Dendritic cell treated with granulocyte-macrophage colony-stimulating factor and Interleukin-4, amounts not matched to agents 40 ng/mL and 50 ng/mL, for 4 days (primary cell): Measurements from ENCODE around the gene TBL3.

Experiments
- H3K27ac Mint-ChIP-seq: one replicate; pipeline ENCODE4 v1.8.0; 2022; ENCODE audit warnings: mild to moderate bottlenecking, mixed read lengths
- H3K27me3 Mint-ChIP-seq: one replicate; pipeline ENCODE4 v1.8.0; 2022; ENCODE audit warnings: mild to moderate bottlenecking, mixed read lengths
- H3K36me3 Mint-ChIP-seq: one replicate; pipeline ENCODE4 v1.8.0; 2022; ENCODE audit warnings: low read depth, mixed read lengths
- H3K4me1 Mint-ChIP-seq: one replicate; pipeline ENCODE4 v1.8.0; 2022; ENCODE audit warnings: low read depth, mixed read lengths
- H3K4me3 Mint-ChIP-seq: one replicate; pipeline ENCODE4 v1.8.0; 2022; ENCODE audit warnings: mild to moderate bottlenecking, moderate library complexity, mixed read lengths
- H3K9me3 Mint-ChIP-seq: one replicate; pipeline ENCODE4 v1.8.0; 2022; ENCODE audit warnings: mixed read lengths
- intact Hi-C: fragments of 100-400 bp; cut with micrococcal nuclease; formaldehyde crosslinking; loops from one replicate; pipeline ENCODE4 v1.15.0; 2022

The TBL3 gene

GRCh38 chr16:1989209-1990100 lies 17.6 kb downstream of the TBL3 start, which contains the start of gene SYNGR3:
SYNGR3 (plus strand) TSS chr16:1989970; CDS start chr16:1990103, 133 bp downstream.
- Mint-ChIP-seq H3K27me3 (peaks cover 52% of the 10 kb centered on the region), H3K4me3 (peak within 1 kb of the TSS; percentile 40), H3K27ac (peak within 1 kb of the TSS; percentile 43), H3K9me3 (no peaks in the 10 kb centered on the region), H3K36me3 (peaks cover 29% of the 10 kb centered on the region), H3K4me1 (peaks cover 40% of the 10 kb centered on the region)
- intact Hi-C loops = no loop called here

- H3K4me1 Mint-ChIP-seq = peaks cover 34% of the 10 kb centered on the region
- no peaks in the 10 kb centered on the region for H3K9me3 Mint-ChIP-seq
- peaks cover 52% of the 10 kb centered on the region for H3K27me3 Mint-ChIP-seq
- peak overlapping the region; percentile 40 for H3K4me3 Mint-ChIP-seq
- intact Hi-C loops = no loop called here
- peaks cover 29% of the 10 kb centered on the region for H3K36me3 Mint-ChIP-seq
- no peak overlapping the region for H3K27ac Mint-ChIP-seq
These were observed 18.2 kb downstream of the TBL3 start for GRCh38 chr16:1990101-1990350.

- H3K36me3 Mint-ChIP-seq = peaks cover 24% of the 10 kb centered on the region
- intact Hi-C loops = no loop called here
- H3K4me1 Mint-ChIP-seq = peaks cover 29% of the 10 kb centered on the region
- H3K9me3 Mint-ChIP-seq = no peaks in the 10 kb centered on the region
- peak overlapping the region; percentile 43 for H3K27ac Mint-ChIP-seq
- peak overlapping the region; percentile 40 for H3K4me3 Mint-ChIP-seq
- H3K27me3 Mint-ChIP-seq = peaks cover 52% of the 10 kb centered on the region
These were observed 18.7 kb downstream of the TBL3 start for GRCh38 chr16:1990351-1991134.

GRCh38 chr16:1991135-1991551 lies 19.3 kb downstream of the TBL3 start:
- H3K36me3 Mint-ChIP-seq = peaks cover 18% of the 10 kb centered on the region
- peaks cover 52% of the 10 kb centered on the region for H3K27me3 Mint-ChIP-seq
- intact Hi-C loops = no loop called here
- no peaks in the 10 kb centered on the region for H3K9me3 Mint-ChIP-seq
- peak overlapping the region; percentile 69 for H3K27ac Mint-ChIP-seq
- H3K4me1 Mint-ChIP-seq = peaks cover 24% of the 10 kb centered on the region
- H3K4me3 Mint-ChIP-seq = peak overlapping the region; percentile 66

- Mint-ChIP-seq H3K4me3 (peak overlapping the region; percentile 66), H3K27ac (peak overlapping the region; percentile 69), H3K4me1 (peaks cover 20% of the 10 kb centered on the region), H3K9me3 (no peaks in the 10 kb centered on the region), H3K36me3 (peaks cover 17% of the 10 kb centered on the region), H3K27me3 (peaks cover 51% of the 10 kb centered on the region)
- intact Hi-C loops = no loop called here
These were observed 19.7 kb downstream of the TBL3 start for GRCh38 chr16:1991588-1991947.

- H3K4me3 Mint-ChIP-seq = peak overlapping the region; percentile 66
- intact Hi-C loops = no loop called here
- peaks cover 48% of the 10 kb centered on the region for H3K27me3 Mint-ChIP-seq
- peaks cover 15% of the 10 kb centered on the region for H3K4me1 Mint-ChIP-seq
- peaks cover 17% of the 10 kb centered on the region for H3K36me3 Mint-ChIP-seq
- no peaks in the 10 kb centered on the region for H3K9me3 Mint-ChIP-seq
- H3K27ac Mint-ChIP-seq = peak overlapping the region; percentile 69
These were observed 20.3 kb downstream of the TBL3 start for GRCh38 chr16:1991948-1992703.

GRCh38 chr16:1992704-1993317 lies 21.0 kb downstream of the TBL3 start:
- intact Hi-C loops = no loop called here
- Mint-ChIP-seq H3K4me1 (peaks cover 15% of the 10 kb centered on the region), H3K36me3 (peaks cover 17% of the 10 kb centered on the region), H3K27ac (peak overlapping the region; percentile 32), H3K27me3 (peaks cover 45% of the 10 kb centered on the region), H3K4me3 (no peak overlapping the region), H3K9me3 (no peaks in the 10 kb centered on the region)

- Mint-ChIP-seq H3K9me3 (no peaks in the 10 kb centered on the region), H3K27ac (peak overlapping the region; percentile 32), H3K36me3 (peaks cover 25% of the 10 kb centered on the region), H3K4me3 (no peak overlapping the region), H3K4me1 (peaks cover 15% of the 10 kb centered on the region), H3K27me3 (peaks cover 38% of the 10 kb centered on the region)
- intact Hi-C loops = no loop called here
These were observed 21.9 kb downstream of the TBL3 start for GRCh38 chr16:1993731-1994131.

GRCh38 chr16:1997494-1998359 lies 25.9 kb downstream of the TBL3 start:
- Mint-ChIP-seq H3K4me3 (no peak overlapping the region), H3K4me1 (peaks cover 12% of the 10 kb centered on the region), H3K27ac (no peak overlapping the region), H3K36me3 (peaks cover 65% of the 10 kb centered on the region), H3K27me3 (peaks cover 9% of the 10 kb centered on the region), H3K9me3 (no peaks in the 10 kb centered on the region)
- intact Hi-C loops = no loop called here

GRCh38 chr16:1998360-1998835 lies 26.5 kb downstream of the TBL3 start:
- H3K36me3 Mint-ChIP-seq = peaks cover 72% of the 10 kb centered on the region
- no peak overlapping the region for H3K4me3 Mint-ChIP-seq
- no peak overlapping the region for H3K27ac Mint-ChIP-seq
- H3K9me3 Mint-ChIP-seq = no peaks in the 10 kb centered on the region
- intact Hi-C loops = no loop called here
- peaks cover 12% of the 10 kb centered on the region for H3K4me1 Mint-ChIP-seq
- H3K27me3 Mint-ChIP-seq = peaks cover 2% of the 10 kb centered on the region

- intact Hi-C loops = no loop called here
- Mint-ChIP-seq H3K4me3 (no peak overlapping the region), H3K27me3 (no peaks in the 10 kb centered on the region), H3K4me1 (peaks cover 14% of the 10 kb centered on the region), H3K9me3 (no peaks in the 10 kb centered on the region), H3K36me3 (peaks cover 74% of the 10 kb centered on the region), H3K27ac (no peak overlapping the region)
These were observed 27.3 kb downstream of the TBL3 start for GRCh38 chr16:1998852-1999801.
